Activated naive CD8-positive, alpha-beta T cell treated with anti-CD3 and anti-CD28 coated beads for 36 hours (primary cell): Measurements from ENCODE around the gene MAPT. TPM values are rescaled to one million over a fixed set of nuclear protein-coding genes. Genes with fewer than 3 reads are reported as not detected.
"Not testable (repeated sequence)": the region's sequence is repeated elsewhere in the genome, so short reads cannot be mapped to it uniquely, and the experiment has no call there.

Source experiments
- DNase-seq: peaks from one replicate; pipeline ENCODE4 v3.0.0; 2021
- H3K27ac Mint-ChIP-seq: one replicate; pipeline ENCODE4 v1.8.0; 2022; ENCODE audit warnings: mild to moderate bottlenecking, moderate library complexity, mixed read lengths
- H3K27me3 Mint-ChIP-seq: one replicate; pipeline ENCODE4 v1.8.0; 2022; ENCODE audit warnings: mild to moderate bottlenecking, mixed read lengths
- H3K36me3 Mint-ChIP-seq: one replicate; pipeline ENCODE4 v1.8.0; 2021; ENCODE audit warnings: mild to moderate bottlenecking, mixed read lengths
- H3K4me1 Mint-ChIP-seq: one replicate; pipeline ENCODE4 v1.8.0; 2021; ENCODE audit warnings: mixed read lengths
- H3K4me3 Mint-ChIP-seq: one replicate; pipeline ENCODE4 v1.8.0; 2022; ENCODE audit warnings: mild to moderate bottlenecking, moderate library complexity, mixed read lengths
- H3K9me3 Mint-ChIP-seq: one replicate; pipeline ENCODE4 v1.8.0; 2022; ENCODE audit warnings: mixed read lengths
- total RNA-seq, 2 experiments: library from RNA; stranded (reverse); gene quantifications; one replicate each; pipeline ENCODE4 v1.2.3, GENCODE V29; 2021

Gene MAPT
- total RNA-seq, 2 experiments from 2014 or later = 0.68 to 0.88 TPM

DNA sequence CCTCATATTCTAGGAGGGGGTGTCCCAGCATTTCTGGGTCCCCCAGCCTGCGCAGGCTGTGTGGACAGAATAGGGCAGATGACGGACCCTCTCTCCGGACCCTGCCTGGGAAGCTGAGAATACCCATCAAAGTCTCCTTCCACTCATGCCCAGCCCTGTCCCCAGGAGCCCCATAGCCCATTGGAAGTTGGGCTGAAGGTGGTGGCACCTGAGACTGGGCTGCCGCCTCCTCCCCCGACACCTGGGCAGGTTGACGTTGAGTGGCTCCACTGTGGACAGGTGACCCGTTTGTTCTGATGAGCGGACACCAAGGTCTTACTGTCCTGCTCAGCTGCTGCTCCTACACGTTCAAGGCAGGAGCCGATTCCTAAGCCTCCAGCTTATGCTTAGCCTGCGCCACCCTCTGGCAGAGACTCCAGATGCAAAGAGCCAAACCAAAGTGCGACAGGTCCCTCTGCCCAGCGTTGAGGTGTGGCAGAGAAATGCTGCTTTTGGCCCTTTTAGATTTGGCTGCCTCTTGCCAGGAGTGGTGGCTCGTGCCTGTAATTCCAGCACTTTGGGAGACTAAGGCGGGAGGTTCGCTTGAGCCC is 116.3 kb downstream of the MAPT start:
- no peaks in the 10 kb centered on the region for H3K36me3 Mint-ChIP-seq
- DNase-seq = no peak
- H3K4me1 Mint-ChIP-seq = no peaks in the 10 kb centered on the region
- H3K9me3 Mint-ChIP-seq = no peaks in the 10 kb centered on the region
- H3K27ac Mint-ChIP-seq = no peak overlapping the region
- no peaks in the 10 kb centered on the region for H3K27me3 Mint-ChIP-seq
- H3K4me3 Mint-ChIP-seq = no peak overlapping the region

DNA sequence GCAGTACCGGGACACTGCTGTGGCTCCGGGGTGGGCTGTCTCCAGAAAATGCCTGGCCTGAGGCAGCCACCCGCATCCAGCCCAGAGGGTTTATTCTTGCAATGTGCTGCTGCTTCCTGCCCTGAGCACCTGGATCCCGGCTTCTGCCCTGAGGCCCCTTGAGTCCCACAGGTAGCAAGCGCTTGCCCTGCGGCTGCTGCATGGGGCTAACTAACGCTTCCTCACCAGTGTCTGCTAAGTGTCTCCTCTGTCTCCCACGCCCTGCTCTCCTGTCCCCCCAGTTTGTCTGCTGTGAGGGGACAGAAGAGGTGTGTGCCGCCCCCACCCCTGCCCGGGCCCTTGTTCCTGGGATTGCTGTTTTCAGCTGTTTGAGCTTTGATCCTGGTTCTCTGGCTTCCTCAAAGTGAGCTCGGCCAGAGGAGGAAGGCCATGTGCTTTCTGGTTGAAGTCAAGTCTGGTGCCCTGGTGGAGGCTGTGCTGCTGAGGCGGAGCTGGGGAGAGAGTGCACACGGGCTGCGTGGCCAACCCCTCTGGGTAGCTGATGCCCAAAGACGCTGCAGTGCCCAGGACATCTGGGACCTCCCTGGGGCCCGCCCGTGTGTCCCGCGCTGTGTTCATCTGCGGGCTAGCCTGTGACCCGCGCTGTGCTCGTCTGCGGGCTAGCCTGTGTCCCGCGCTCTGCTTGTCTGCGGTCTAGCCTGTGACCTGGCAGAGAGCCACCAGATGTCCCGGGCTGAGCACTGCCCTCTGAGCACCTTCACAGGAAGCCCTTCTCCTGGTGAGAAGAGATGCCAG is 117.6 kb downstream of the MAPT start:
- Mint-ChIP-seq H3K9me3 (no peaks in the 10 kb centered on the region), H3K4me1 (no peaks in the 10 kb centered on the region), H3K27me3 (no peaks in the 10 kb centered on the region), H3K27ac (no peak overlapping the region), H3K4me3 (no peak overlapping the region), H3K36me3 (no peaks in the 10 kb centered on the region)
- no peak for DNase-seq

DNA sequence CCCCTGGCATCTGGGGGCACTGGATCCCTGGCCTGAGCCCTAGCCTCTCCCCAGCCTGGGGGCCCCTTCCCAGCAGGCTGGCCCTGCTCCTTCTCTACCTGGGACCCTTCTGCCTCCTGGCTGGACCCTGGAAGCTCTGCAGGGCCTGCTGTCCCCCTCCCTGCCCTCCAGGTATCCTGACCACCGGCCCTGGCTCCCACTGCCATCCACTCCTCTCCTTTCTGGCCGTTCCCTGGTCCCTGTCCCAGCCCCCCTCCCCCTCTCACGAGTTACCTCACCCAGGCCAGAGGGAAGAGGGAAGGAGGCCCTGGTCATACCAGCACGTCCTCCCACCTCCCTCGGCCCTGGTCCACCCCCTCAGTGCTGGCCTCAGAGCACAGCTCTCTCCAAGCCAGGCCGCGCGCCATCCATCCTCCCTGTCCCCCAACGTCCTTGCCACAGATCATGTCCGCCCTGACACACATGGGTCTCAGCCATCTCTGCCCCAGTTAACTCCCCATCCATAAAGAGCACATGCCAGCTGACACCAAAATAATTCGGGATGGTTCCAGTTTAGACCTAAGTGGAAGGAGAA is 118.2 kb downstream of the MAPT start:
- no peaks in the 10 kb centered on the region for H3K27me3 Mint-ChIP-seq
- H3K36me3 Mint-ChIP-seq = no peaks in the 10 kb centered on the region
- no peaks in the 10 kb centered on the region for H3K4me1 Mint-ChIP-seq
- no peaks in the 10 kb centered on the region for H3K9me3 Mint-ChIP-seq
- DNase-seq = no peak
- H3K27ac Mint-ChIP-seq = no peak overlapping the region
- H3K4me3 Mint-ChIP-seq = no peak overlapping the region

DNA sequence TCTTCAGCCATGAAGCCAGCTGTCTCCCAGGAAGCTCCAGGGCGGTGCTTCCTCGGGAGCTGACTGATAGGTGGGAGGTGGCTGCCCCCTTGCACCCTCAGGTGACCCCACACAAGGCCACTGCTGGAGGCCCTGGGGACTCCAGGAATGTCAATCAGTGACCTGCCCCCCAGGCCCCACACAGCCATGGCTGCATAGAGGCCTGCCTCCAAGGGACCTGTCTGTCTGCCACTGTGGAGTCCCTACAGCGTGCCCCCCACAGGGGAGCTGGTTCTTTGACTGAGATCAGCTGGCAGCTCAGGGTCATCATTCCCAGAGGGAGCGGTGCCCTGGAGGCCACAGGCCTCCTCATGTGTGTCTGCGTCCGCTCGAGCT is 118.8 kb downstream of the MAPT start:
- Mint-ChIP-seq H3K9me3 (no peaks in the 10 kb centered on the region), H3K27ac (no peak overlapping the region), H3K36me3 (no peaks in the 10 kb centered on the region), H3K4me1 (no peaks in the 10 kb centered on the region), H3K27me3 (no peaks in the 10 kb centered on the region), H3K4me3 (no peak overlapping the region)
- no peak for DNase-seq

DNA sequence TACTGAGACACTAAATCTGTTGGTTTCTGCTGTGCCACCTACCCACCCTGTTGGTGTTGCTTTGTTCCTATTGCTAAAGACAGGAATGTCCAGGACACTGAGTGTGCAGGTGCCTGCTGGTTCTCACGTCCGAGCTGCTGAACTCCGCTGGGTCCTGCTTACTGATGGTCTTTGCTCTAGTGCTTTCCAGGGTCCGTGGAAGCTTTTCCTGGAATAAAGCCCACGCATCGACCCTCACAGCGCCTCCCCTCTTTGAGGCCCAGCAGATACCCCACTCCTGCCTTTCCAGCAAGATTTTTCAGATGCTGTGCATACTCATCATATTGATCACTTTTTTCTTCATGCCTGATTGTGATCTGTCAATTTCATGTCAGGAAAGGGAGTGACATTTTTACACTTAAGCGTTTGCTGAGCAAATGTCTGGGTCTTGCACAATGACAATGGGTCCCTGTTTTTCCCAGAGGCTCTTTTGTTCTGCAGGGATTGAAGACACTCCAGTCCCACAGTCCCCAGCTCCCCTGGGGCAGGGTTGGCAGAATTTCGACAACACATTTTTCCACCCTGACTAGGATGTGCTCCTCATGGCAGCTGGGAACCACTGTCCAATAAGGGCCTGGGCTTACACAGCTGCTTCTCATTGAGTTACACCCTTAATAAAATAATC is 119.3 kb downstream of the MAPT start:
- no peaks in the 10 kb centered on the region for H3K9me3 Mint-ChIP-seq
- H3K4me3 Mint-ChIP-seq = no peak overlapping the region
- H3K27me3 Mint-ChIP-seq = no peaks in the 10 kb centered on the region
- no peak overlapping the region for H3K27ac Mint-ChIP-seq
- peaks cover 4% of the 10 kb centered on the region for H3K36me3 Mint-ChIP-seq
- no peak for DNase-seq
- peaks cover 2% of the 10 kb centered on the region for H3K4me1 Mint-ChIP-seq

DNA sequence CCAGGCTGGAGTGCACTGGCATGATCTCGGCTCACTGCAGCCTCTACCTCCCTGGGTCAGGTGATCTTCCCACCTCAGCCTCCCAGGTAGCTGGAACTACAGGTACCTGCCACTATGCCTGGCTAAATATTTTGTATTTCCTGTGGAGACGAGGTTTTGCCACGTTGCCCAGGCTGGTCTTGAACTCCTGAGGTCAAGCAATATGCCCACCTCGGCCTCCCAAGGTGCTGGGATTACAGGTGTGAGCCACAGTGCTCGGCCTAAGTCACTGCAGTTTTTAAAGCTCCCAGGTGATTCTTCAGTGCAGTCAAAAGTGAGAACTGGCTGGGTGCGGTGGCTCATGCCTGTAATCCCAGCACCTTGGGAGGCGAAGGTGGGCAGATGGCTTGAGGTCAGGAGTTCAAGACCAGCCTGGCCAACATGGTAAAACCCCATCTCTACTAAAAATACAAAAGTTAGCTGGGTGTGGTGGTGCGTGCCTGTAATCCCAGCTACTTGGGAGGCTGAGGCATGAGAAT is 125.1 kb downstream of the MAPT start:
- not testable (repeated sequence) for H3K4me3 Mint-ChIP-seq, H3K9me3 Mint-ChIP-seq, H3K27ac Mint-ChIP-seq, DNase-seq, H3K27me3 Mint-ChIP-seq, H3K36me3 Mint-ChIP-seq
- peaks cover 10% of the 10 kb centered on the region for H3K4me1 Mint-ChIP-seq

DNA sequence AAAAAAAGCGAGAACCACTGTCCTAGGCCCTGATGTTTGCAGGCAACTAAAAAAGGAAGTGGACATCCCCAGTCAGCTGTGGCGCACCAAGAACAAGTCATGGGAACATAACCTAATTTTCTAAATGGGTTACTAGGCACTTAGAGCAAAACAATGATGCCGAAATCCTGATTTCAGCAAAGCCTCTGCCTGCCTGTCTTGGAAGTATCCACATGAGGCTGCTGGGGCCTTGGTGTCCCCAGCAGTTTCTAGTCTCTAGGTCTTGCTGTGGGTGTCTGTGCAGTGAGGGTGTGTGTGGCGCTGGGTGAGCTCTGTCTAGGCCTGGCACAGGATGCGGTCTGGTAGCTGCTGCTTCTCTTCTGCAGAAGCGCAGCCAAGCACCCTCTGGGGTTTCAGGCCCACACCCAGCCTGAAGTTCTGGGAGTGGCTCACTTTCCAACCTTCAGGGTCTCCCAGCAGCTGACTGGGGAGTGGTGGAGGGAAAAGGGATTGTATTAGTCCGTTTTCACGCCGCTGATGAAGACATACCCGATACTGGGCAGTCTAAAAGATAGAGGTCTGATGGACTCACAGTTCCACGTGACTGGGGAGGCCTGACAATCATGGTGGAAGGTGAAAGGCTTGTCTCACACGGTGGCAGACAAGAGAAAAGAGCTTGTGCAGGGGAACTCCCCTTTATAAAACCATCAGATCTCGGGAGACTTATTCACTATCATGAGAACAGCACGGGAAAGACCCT is 125.8 kb downstream of the MAPT start:
- H3K4me3 Mint-ChIP-seq = no peak overlapping the region
- H3K4me1 Mint-ChIP-seq = peaks cover 10% of the 10 kb centered on the region
- H3K9me3 Mint-ChIP-seq = peaks cover 1% of the 10 kb centered on the region
- no peaks in the 10 kb centered on the region for H3K27me3 Mint-ChIP-seq
- H3K27ac Mint-ChIP-seq = peak overlapping the region; percentile 87
- H3K36me3 Mint-ChIP-seq = peaks cover 6% of the 10 kb centered on the region
- peak; percentile 20 for DNase-seq

DNA sequence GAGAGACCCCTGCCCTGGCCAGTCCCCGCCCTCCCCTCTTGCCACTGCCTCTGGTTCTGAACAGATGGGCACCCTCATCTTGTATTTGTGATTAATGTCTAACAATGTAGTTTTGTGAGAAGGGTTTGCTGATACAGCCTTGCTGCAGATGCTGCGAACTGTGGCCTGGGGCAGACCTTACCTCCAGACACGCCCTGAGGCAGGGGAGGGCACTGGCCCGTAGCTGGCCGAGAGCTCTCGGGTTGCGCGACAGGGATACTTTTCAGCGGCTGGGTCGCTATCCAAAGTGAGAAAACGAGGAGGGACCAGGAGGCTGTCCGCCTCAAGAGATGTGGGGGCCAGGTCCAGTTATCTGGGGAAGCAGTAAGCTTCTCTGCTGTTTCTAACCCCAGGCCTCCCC is 126.6 kb downstream of the MAPT start:
- no peak for DNase-seq
- H3K27ac Mint-ChIP-seq = no peak overlapping the region
- H3K4me1 Mint-ChIP-seq = peaks cover 10% of the 10 kb centered on the region
- no peak overlapping the region for H3K4me3 Mint-ChIP-seq
- peaks cover 6% of the 10 kb centered on the region for H3K36me3 Mint-ChIP-seq
- no peaks in the 10 kb centered on the region for H3K27me3 Mint-ChIP-seq
- peaks cover 1% of the 10 kb centered on the region for H3K9me3 Mint-ChIP-seq

DNA sequence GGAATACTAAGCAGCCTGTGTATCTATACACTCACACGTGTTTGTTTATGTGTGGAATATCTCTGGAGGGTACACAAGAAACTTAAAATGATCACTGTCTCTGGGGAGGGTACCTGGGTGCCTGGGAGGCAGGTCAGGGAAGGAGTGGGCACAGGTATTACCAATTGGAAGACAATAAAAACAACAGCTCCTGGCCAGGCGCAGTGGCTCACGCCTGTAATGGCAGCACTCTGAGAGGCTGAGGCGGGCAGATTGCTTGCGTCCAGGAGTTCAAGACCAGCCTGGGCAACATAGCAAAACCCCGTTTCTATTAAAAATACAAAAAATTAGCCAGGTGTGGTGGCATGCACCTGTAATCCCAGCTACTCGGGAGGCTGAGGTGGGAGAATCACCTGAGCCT is 129.0 kb downstream of the MAPT start:
- not testable (repeated sequence) for H3K9me3 Mint-ChIP-seq, H3K36me3 Mint-ChIP-seq, H3K27me3 Mint-ChIP-seq, H3K4me3 Mint-ChIP-seq, DNase-seq
- Mint-ChIP-seq H3K4me1 (peaks cover 16% of the 10 kb centered on the region), H3K27ac (peak overlapping the region; percentile 44)

DNA sequence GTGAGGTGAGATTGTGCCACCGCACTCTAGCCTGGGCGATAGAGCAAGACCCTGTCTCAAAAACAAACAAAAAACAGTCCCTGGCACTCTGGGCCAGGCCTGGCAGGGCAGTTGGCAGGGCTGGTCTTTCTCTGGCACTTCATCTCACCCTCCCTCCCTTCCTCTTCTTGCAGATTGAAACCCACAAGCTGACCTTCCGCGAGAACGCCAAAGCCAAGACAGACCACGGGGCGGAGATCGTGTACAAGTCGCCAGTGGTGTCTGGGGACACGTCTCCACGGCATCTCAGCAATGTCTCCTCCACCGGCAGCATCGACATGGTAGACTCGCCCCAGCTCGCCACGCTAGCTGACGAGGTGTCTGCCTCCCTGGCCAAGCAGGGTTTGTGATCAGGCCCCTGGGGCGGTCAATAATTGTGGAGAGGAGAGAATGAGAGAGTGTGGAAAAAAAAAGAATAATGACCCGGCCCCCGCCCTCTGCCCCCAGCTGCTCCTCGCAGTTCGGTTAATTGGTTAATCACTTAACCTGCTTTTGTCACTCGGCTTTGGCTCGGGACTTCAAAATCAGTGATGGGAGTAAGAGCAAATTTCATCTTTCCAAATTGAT is 129.5 kb downstream of the MAPT start:
- no peak for DNase-seq
- Mint-ChIP-seq H3K27me3 (no peaks in the 10 kb centered on the region), H3K9me3 (peaks cover 1% of the 10 kb centered on the region), H3K36me3 (peaks cover 1% of the 10 kb centered on the region), H3K27ac (no peak overlapping the region), H3K4me1 (peaks cover 16% of the 10 kb centered on the region), H3K4me3 (no peak overlapping the region)

DNA sequence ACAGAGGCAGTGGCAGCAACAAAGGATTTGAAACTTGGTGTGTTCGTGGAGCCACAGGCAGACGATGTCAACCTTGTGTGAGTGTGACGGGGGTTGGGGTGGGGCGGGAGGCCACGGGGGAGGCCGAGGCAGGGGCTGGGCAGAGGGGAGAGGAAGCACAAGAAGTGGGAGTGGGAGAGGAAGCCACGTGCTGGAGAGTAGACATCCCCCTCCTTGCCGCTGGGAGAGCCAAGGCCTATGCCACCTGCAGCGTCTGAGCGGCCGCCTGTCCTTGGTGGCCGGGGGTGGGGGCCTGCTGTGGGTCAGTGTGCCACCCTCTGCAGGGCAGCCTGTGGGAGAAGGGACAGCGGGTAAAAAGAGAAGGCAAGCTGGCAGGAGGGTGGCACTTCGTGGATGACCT is 130.2 kb downstream of the MAPT start:
- no peak overlapping the region for H3K4me3 Mint-ChIP-seq
- DNase-seq = no peak
- H3K27me3 Mint-ChIP-seq = no peaks in the 10 kb centered on the region
- no peak overlapping the region for H3K27ac Mint-ChIP-seq
- peaks cover 7% of the 10 kb centered on the region for H3K36me3 Mint-ChIP-seq
- no peaks in the 10 kb centered on the region for H3K9me3 Mint-ChIP-seq
- H3K4me1 Mint-ChIP-seq = peaks cover 22% of the 10 kb centered on the region

DNA sequence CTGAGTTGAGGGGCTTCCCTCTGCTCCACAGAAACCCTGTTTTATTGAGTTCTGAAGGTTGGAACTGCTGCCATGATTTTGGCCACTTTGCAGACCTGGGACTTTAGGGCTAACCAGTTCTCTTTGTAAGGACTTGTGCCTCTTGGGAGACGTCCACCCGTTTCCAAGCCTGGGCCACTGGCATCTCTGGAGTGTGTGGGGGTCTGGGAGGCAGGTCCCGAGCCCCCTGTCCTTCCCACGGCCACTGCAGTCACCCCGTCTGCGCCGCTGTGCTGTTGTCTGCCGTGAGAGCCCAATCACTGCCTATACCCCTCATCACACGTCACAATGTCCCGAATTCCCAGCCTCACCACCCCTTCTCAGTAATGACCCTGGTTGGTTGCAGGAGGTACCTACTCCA is 130.7 kb downstream of the MAPT start:
- H3K4me3 Mint-ChIP-seq = no peak overlapping the region
- no peak for DNase-seq
- H3K4me1 Mint-ChIP-seq = peaks cover 22% of the 10 kb centered on the region
- peaks cover 8% of the 10 kb centered on the region for H3K36me3 Mint-ChIP-seq
- H3K27me3 Mint-ChIP-seq = no peaks in the 10 kb centered on the region
- H3K27ac Mint-ChIP-seq = no peak overlapping the region
- no peaks in the 10 kb centered on the region for H3K9me3 Mint-ChIP-seq

DNA sequence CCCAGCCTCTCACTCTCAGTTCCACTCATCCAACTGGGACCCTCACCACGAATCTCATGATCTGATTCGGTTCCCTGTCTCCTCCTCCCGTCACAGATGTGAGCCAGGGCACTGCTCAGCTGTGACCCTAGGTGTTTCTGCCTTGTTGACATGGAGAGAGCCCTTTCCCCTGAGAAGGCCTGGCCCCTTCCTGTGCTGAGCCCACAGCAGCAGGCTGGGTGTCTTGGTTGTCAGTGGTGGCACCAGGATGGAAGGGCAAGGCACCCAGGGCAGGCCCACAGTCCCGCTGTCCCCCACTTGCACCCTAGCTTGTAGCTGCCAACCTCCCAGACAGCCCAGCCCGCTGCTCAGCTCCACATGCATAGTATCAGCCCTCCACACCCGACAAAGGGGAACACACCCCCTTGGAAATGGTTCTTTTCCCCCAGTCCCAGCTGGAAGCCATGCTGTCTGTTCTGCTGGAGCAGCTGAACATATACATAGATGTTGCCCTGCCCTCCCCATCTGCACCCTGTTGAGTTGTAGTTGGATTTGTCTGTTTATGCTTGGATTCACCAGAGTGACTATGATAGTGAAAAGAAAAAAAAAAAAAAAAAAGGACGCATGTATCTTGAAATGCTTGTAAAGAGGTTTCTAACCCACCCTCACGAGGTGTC is 131.3 kb downstream of the MAPT start:
- Mint-ChIP-seq H3K9me3 (no peaks in the 10 kb centered on the region), H3K4me1 (peaks cover 20% of the 10 kb centered on the region), H3K27ac (peak overlapping the region; percentile 63), H3K27me3 (no peaks in the 10 kb centered on the region), H3K4me3 (no peak overlapping the region), H3K36me3 (peaks cover 12% of the 10 kb centered on the region)
- DNase-seq = no peak
